Measurements from ENCODE around the gene DAAM1.

DNA sequence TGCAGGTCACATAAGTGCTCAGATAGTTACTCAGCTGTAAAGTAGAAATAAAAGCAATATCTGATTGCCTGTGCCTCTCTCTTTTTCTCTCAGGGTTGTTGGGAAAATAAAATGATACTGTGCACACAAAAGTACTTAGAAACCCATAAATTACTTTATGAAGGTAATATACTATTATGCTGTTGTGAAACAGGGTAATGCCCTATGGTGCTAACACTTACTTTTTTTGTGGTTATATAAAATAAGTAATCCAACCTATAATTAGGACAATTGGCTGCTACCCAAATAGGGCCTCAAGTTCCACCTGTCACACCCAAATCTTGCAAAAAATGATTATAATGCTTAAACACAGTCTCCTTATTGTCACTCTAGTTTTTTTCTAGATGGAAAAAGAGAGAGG lies 50.6 kb downstream of the DAAM1 start:
- TF ChIP-seq POLR2AphosphoS5 (IDR thresholded peaks at IDR 0.05) (no peak), POLR2A (IDR thresholded peaks at IDR 0.05) (no peak)
- TF ChIP-seq, protein P1, sequence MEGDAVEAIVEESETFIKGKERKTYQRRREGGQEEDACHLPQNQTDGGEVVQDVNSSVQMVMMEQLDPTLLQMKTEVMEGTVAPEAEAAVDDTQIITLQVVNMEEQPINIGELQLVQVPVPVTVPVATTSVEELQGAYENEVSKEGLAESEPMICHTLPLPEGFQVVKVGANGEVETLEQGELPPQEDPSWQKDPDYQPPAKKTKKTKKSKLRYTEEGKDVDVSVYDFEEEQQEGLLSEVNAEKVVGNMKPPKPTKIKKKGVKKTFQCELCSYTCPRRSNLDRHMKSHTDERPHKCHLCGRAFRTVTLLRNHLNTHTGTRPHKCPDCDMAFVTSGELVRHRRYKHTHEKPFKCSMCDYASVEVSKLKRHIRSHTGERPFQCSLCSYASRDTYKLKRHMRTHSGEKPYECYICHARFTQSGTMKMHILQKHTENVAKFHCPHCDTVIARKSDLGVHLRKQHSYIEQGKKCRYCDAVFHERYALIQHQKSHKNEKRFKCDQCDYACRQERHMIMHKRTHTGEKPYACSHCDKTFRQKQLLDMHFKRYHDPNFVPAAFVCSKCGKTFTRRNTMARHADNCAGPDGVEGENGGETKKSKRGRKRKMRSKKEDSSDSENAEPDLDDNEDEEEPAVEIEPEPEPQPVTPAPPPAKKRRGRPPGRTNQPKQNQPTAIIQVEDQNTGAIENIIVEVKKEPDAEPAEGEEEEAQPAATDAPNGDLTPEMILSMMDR (IDR thresholded peaks at IDR 0.05), result no peak

Data from breast epithelium (tissue), 3 donors.